KOPT-K1 (cell line): ENCODE measurements around the gene GGTLC3.
"Not testable (repeated sequence)": the region's sequence is repeated elsewhere in the genome, so short reads cannot be mapped to it uniquely, and the experiment has no call there.

Experiments
- H3K27ac ChIP-seq: fragments of 200-600 bp; sonication (generic); 2 replicates; pipeline ENCODE4 v1.5.1; 2016; ENCODE audit warnings: antibody characterized with exemption, mild to moderate bottlenecking, low read depth, low read length; ENCODE audit not compliant: poor library complexity, severe bottlenecking
- H3K36me3 ChIP-seq: fragments of 200-600 bp; sonication (generic); 2 replicates; pipeline ENCODE4 v1.5.1; 2017; ENCODE audit warnings: antibody characterized with exemption, mild to moderate bottlenecking, low read length, moderate library complexity; ENCODE audit not compliant: insufficient read depth
- H3K9me3 ChIP-seq: fragments of 200-600 bp; sonication (generic); 2 replicates; pipeline ENCODE4 v1.5.1; 2017; ENCODE audit warnings: antibody characterized with exemption, low read length, mild to moderate bottlenecking; ENCODE audit not compliant: insufficient read depth, poor library complexity, severe bottlenecking

Gene GGTLC3

DNA sequence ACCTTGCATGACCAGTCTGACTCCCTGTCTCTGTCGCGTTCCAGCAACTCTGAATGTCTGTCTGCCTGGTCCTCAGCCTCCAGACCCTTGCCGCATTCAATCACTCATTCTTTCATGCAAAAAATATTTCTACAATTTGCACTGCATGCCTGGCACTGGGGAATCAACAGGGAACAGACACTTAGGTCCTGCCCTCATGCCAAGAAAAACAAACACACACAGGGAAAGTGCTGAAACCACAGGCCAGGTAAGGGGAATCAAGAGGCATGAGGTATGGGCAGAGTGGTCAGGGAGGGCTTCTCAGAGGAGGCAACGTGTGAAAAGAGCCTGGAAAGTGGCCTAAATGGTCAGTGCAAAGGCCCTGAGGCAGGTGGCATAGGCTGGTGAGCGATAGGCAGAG is at the start of gene GGTLC3:
TSS of gene GGTLC3 (minus strand) at position 101 of the 400 bp plus-strand sequence. CDS start 264 bp downstream, outside the sequence.
- H3K9me3 ChIP-seq, H3K27ac ChIP-seq, H3K36me3 ChIP-seq: not testable (repeated sequence)

- not testable (repeated sequence) for H3K9me3 ChIP-seq, H3K36me3 ChIP-seq, H3K27ac ChIP-seq
These were observed 42.4 kb upstream of the GGTLC3 start for GRCh38 chr22:18560099-18560974.

GRCh38 chr22:18558939-18559338 is 41.0 kb upstream of the GGTLC3 start:
- not testable (repeated sequence) for H3K36me3 ChIP-seq, H3K9me3 ChIP-seq, H3K27ac ChIP-seq

- H3K36me3 ChIP-seq: not testable (repeated sequence)
These were observed 40.6 kb upstream of the GGTLC3 start for GRCh38 chr22:18558516-18558915.

GRCh38 chr22:18554280-18555256 is 36.6 kb upstream of the GGTLC3 start:
- not testable (repeated sequence) for H3K36me3 ChIP-seq, H3K27ac ChIP-seq, H3K9me3 ChIP-seq

More at GRCh38 chr22:18558516-18558915, 40.6 kb upstream of the GGTLC3 start:
- not testable (repeated sequence) for H3K27ac ChIP-seq, H3K9me3 ChIP-seq

GRCh38 chr22:18552839-18553597 is 35.1 kb upstream of the GGTLC3 start:
- not testable (repeated sequence) for H3K36me3 ChIP-seq, H3K9me3 ChIP-seq, H3K27ac ChIP-seq

DNA sequence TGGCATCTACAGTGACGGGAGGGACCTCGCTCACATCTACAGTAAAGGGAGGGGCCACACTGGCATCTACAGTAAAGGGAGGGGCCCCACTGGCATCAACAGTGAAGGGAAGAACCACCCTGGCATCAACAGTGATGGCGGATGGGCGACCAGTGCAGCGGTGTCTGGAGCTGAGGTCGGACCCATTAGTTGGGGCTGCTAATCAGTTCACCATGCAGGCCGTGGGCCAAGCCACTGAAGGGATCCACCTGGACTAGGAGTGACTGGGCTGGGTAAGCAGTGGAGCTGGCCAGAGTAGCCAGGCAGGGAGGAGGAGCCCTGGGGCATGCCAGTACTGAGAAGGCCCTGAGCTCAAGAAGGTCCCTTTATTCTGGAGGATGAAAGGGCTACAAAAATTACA is 33.1 kb upstream of the GGTLC3 start:
- not testable (repeated sequence) for H3K36me3 ChIP-seq, H3K9me3 ChIP-seq, H3K27ac ChIP-seq

DNA sequence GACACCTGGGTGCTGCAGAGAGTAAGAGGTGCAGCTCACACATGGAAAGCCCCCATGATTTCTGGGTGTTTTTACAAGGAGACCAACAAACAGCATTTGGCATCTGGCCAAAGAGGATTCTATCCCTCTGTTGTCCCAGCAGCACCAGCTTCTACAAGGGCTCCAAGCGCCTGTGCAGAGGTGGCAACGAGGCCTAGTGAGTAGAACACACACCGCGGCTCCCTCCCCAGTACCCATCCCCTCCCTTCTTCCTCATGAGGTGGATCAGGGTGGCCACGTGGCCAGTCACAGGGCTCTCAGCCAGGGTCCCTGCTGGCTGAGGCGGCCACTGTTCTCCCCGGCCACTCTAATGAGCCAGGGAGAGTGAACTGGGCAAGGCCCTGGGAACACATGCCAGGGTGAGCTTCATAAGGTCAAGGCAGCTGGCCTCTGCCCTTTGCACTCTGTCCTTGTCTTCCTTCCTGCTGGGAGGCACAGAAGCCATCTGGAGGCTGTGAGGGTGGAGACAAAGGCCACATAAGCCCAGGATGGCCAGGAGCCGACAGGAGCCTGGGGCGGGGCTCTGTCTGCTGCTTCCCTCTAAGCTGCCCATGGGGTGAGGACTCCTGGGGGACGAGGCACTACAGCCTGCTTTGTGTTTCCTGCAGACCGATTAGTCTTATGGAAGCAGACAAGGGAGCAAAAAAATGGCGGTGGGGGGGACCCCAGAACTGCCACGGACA is 31.7 kb upstream of the GGTLC3 start:
- H3K27ac ChIP-seq: not testable (repeated sequence)

DNA sequence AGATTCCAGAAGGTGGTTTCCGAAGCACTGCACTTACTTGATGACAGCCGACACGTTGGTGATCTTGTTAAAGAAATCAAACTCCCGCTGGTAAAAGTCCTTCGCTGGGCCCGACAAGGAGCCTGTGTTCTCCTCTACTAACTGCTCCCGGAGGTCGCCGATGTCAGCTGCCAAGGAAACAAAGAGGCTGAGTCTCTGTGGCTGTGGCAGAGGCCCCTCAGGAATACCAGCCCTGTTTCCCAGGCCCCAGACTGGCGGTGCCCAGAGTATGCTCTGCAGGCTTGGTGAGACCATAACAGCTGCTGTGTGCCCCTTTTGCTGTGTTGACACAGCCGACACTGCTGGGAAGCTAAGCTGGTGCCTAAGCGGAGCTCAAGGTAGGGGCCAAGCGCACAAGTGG is 26.7 kb upstream of the GGTLC3 start:
- not testable (repeated sequence) for H3K9me3 ChIP-seq, H3K36me3 ChIP-seq, H3K27ac ChIP-seq

More for the DNA sequence above, 31.7 kb upstream of the GGTLC3 start:
- not testable (repeated sequence) for H3K9me3 ChIP-seq, H3K36me3 ChIP-seq

- not testable (repeated sequence) for H3K9me3 ChIP-seq, H3K36me3 ChIP-seq, H3K27ac ChIP-seq
These were observed 25.4 kb upstream of the GGTLC3 start for GRCh38 chr22:18543400-18543799.

DNA sequence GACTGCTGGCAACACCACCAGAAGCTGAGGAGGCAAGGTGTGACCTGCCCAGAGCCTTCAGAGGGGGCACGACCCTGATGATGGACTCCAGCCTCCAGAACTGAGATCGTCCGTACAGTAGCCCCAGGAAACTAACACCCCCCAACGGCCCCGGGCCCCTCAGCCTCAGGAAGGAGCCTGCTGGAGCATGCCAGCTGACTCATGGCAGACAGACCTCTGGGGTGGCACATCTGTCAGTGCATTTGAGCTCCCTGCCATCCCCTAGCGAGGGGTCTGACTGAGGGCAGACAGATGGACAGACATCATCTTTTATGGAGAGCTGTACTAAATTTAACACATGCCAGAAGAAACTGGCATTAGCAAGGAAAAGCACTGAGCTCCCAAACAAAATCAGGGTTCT is 22.0 kb upstream of the GGTLC3 start:
- H3K27ac ChIP-seq, H3K9me3 ChIP-seq, H3K36me3 ChIP-seq: not testable (repeated sequence)

DNA sequence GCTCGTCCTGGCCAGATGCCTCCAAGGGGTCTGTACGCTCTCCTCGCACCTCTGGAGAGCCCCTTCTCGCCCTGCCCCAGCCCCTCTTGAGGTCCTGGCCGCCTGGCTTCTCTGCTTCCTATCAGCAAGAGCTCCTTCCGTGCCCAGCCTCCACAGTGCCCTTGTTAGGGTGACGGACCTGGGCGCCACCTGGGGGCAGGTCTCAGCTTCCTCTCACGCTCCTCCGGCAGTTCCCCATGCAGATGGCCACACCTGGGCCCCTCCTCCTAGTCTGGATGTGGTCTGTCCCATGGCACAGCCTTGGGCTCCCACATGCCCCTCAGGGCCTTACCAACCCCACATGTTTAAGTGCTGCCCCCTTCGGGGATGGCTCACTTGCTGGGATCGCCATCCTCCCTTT is 16.4 kb upstream of the GGTLC3 start:
- not testable (repeated sequence) for H3K27ac ChIP-seq, H3K36me3 ChIP-seq

GRCh38 chr22:18533633-18534032 is 15.7 kb upstream of the GGTLC3 start:
- not testable (repeated sequence) for H3K27ac ChIP-seq, H3K36me3 ChIP-seq, H3K9me3 ChIP-seq

More for the DNA sequence above, 16.4 kb upstream of the GGTLC3 start:
- H3K9me3 ChIP-seq: not testable (repeated sequence)

- not testable (repeated sequence) for H3K9me3 ChIP-seq, H3K27ac ChIP-seq, H3K36me3 ChIP-seq
These were observed 11.6 kb upstream of the GGTLC3 start for GRCh38 chr22:18529416-18530145.
